HG03108 (cell line): ENCODE data around the gene RIMS3.
"Not testable (repeated sequence)": the region's sequence is repeated elsewhere in the genome, so short reads cannot be mapped to it uniquely, and the experiment has no call there.

Source experiments
- ATAC-seq: cut with Tn5 transposase; IDR thresholded peaks from one replicate; pipeline ENCODE4 v1.9.1; 2021; ENCODE audit warnings: moderate library complexity; ENCODE audit not compliant: unreplicated experiment

RIMS3 gene

GRCh38 chr1:40665335-40666171, at the start of gene RIMS3:
RIMS3 (minus strand) TSS chr1:40665682; CDS start chr1:40641925, 23,757 bp downstream.
- ATAC-seq, result peak; percentile 53

GRCh38 chr1:40712997-40713396, 47.5 kb upstream of the RIMS3 start:
- ATAC-seq, result no peak

GRCh38 chr1:40712405-40712944, 47.0 kb upstream of the RIMS3 start:
- ATAC-seq, result no peak

GRCh38 chr1:40711465-40712404, 46.3 kb upstream of the RIMS3 start:
- ATAC-seq, result no peak

- ATAC-seq, result no peak
These were observed 45.3 kb upstream of the RIMS3 start for GRCh38 chr1:40710581-40711315.

GRCh38 chr1:40709802-40710278, 44.4 kb upstream of the RIMS3 start:
- no peak for ATAC-seq

GRCh38 chr1:40709100-40709801, 43.8 kb upstream of the RIMS3 start:
- ATAC-seq, result peak; percentile 83

GRCh38 chr1:40708750-40709099, 43.2 kb upstream of the RIMS3 start:
- ATAC-seq, result peak; percentile 59

GRCh38 chr1:40706626-40707025, 41.1 kb upstream of the RIMS3 start:
- ATAC-seq, result no peak

GRCh38 chr1:40704817-40705733, 39.6 kb upstream of the RIMS3 start:
- no peak for ATAC-seq

GRCh38 chr1:40703316-40703715, 37.8 kb upstream of the RIMS3 start:
- ATAC-seq, result no peak

- not testable (repeated sequence) for ATAC-seq
These were observed 37.3 kb upstream of the RIMS3 start for GRCh38 chr1:40702810-40703209.

GRCh38 chr1:40701684-40702083, 36.2 kb upstream of the RIMS3 start:
- ATAC-seq, result no peak

- ATAC-seq, result peak; percentile 60
These were observed 34.3 kb upstream of the RIMS3 start for GRCh38 chr1:40699787-40700186.

- ATAC-seq, result no peak
These were observed 32.0 kb upstream of the RIMS3 start for GRCh38 chr1:40697436-40697835.

GRCh38 chr1:40696294-40696693, 30.8 kb upstream of the RIMS3 start:
- no peak for ATAC-seq

GRCh38 chr1:40694353-40694874, 28.9 kb upstream of the RIMS3 start:
- no peak for ATAC-seq

GRCh38 chr1:40693425-40693824, 27.9 kb upstream of the RIMS3 start:
- ATAC-seq, result no peak

- ATAC-seq, result no peak
These were observed 27.0 kb upstream of the RIMS3 start for GRCh38 chr1:40692429-40692895.
